ENCODE results near the gene STAP2.
"Not testable (repeated sequence)": the region's sequence is repeated elsewhere in the genome, so short reads cannot be mapped to it uniquely, and the experiment has no call there.

Gene STAP2

DNA sequence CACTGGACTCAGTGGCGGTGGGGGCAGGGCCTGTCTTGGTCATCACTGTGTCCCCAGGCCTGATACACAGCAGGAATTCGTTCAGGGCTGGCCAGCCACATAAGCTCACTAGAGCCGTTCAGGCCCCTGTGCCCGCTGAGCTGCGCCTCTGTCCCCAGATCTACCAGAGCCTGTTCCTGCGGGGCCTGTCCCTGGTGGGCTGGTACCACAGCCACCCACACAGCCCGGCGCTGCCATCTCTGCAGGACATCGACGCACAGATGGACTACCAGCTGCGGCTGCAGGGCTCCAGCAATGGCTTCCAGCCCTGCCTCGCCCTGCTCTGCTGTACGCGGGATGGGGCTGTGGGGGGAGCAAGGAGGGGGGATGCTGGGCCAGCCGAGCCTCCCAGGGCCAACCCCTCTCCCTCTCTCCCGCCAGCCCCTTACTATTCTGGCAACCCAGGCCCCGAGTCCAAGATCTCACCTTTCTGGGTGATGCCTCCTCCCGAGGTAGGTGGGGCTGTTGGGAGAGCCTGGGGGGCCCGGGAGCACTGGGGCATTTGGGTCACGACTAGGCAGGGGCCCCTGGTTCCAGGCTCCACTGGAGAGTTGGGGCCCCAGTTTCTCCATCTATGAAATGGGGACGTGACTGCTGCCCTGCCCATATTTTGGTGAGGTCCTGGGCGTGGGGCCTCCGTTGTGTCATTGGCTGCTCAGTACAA is 18.6 kb upstream of the STAP2 start:
- DNase-seq, result no peak

DNA sequence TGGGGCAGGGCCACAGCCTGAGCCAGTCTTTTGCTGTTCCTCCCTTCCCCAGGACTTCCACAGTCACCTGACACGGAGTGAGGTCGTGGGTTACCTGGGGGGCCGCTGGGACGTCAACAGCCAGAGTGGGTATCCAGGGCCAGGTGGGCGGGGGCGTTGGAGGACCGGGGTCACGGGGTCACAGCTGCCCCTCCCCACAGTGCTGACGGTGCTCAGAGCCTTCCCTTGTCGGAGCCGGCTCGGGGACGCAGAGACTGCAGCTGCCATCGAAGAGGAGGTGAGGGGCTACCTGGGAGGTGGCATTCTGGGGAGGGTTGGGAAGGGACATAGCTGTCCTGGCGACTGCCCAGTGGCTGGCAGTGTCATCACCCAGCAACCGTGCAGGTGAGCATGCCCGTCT is 16.3 kb upstream of the STAP2 start:
- DNase-seq, result no peak

DNA sequence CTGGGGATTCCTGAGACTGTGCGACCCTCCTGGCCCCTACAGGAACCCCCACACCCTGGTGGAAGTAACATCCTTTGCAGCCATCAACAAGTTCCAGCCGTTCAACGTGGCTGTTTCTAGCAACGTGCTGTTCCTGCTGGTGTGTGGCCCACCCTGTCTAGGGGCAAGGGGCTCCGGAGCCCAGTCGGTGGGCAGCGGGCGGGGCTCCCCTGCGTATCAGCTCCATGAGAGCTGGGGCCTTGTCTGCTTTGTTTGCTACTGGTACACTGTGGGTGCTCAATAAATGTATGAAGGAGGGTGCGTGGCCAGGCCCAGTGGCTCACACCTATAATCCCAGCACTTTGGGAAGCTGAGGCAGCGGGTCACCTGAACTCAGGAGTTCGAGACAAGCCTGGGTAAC is 15.7 kb upstream of the STAP2 start:
- no peak for DNase-seq

DNA sequence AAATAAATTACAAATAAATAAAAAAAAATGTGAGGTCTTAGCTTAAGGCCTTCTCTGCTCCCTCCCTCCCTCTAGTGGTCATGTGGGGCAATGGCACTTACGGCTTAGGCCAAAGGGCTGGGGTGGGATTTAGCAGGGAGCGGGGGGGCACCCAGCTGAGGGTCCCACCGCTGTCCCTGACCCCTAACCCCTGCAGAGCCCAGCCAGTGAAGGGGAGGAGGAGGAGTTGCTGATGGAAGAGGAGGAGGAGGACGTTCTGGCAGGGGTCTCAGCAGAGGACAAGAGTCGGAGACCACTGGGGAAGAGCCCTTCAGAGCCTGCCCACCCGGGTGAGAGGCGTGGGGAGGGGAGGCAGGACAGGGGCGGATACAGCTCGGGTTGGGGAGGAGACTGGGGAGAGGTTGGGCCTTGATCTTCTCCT is 14.1 kb upstream of the STAP2 start:
- DNase-seq, result peak; percentile 69

DNA sequence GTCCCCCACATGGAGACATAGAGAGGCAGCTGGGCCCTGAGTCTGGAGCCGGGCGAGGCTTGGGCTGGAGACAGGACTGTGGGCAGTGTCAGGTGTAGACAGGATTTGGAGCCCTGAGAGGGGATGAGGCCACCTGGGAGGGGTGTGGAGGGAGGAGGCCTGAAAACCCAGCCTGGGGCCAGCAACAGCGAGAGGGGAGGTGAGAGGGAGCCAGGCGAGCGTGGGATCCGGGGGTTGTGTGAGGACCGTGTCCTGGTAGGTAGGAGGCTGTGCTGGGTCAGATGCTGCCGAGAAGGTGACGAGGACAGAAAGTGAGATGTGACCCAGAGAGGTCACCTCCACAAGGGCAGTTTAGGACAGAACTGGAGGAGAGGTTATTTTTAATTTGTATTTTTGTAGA is 12.1 kb upstream of the STAP2 start:
- no peak for DNase-seq

DNA sequence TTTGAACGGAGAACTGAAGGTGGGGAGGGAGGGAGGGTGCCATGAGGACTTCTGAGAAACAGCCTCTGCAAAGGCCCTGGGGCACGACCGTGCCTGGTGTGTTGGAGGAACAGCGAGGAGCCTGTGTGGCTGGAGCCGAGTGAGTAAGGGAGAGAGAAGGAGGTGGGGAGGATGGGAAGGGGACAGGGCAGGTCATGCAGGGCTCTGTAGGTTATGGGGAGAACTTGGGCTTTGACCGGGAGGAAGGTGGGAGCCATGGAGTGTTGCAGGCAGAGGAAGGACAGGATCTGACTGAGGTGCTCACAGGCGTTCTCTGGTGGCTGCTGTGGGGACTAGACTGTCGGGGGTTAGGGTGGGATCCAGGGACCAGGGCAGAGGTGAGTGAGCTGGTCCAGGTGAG is 11.5 kb upstream of the STAP2 start:
- no peak for DNase-seq

DNA sequence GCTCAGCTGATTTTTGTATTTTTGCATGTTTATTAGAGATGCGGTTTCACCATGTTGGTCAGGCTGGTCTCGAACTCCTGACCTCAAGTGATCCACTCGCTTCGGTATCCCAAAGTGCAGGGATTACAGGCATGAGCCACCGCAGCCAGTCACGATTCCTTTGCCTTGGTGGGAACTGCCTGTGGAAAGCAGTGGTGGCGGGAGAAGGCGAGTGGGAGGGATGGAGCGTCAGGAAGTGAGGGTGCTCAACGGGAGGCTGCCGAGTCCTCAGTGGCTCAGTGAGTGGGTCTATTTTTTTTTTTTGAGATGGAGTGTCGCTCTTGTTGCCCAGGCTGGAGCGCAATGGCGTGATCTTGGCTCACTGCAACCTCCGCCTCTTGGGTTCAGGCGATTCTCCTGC is 10.6 kb upstream of the STAP2 start:
- not testable (repeated sequence) for DNase-seq

DNA sequence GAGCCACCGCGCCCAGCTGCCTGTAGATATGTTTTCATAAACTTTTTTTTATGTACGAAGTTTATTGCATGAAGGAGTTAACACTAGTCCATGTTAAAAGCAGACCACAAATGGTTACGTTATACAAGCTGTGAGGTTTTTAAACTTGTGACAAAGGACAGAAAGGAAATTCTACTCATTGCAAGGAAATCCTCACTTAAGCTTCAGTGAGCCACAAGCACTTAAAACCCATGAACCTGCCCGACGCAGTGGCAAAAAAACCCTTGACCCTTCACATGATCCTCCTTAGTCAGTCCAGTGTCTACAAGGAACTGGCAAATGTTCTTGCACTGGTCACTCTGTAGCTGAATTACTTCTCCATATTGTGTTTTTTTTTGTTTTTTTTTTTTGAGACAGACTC is 8.9 kb upstream of the STAP2 start:
- DNase-seq, result no peak

DNA sequence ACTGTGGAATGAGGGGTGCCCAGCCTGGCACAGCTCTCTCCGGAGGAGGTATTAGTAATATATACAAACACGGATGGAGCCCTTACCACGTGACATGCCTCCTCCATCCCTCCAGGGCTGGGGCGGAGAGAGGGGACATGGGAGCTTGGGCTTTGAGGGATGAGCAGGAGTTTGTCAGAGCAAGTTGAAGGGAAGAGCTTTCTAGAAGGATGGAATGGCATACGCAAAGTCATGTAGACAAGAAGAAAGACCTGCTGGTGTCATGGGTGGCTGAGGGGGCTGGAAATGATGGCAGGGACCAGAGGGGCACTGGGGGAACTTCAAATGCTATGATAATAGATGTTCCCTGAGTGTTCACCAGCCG is 7.4 kb upstream of the STAP2 start:
- DNase-seq, result no peak

DNA sequence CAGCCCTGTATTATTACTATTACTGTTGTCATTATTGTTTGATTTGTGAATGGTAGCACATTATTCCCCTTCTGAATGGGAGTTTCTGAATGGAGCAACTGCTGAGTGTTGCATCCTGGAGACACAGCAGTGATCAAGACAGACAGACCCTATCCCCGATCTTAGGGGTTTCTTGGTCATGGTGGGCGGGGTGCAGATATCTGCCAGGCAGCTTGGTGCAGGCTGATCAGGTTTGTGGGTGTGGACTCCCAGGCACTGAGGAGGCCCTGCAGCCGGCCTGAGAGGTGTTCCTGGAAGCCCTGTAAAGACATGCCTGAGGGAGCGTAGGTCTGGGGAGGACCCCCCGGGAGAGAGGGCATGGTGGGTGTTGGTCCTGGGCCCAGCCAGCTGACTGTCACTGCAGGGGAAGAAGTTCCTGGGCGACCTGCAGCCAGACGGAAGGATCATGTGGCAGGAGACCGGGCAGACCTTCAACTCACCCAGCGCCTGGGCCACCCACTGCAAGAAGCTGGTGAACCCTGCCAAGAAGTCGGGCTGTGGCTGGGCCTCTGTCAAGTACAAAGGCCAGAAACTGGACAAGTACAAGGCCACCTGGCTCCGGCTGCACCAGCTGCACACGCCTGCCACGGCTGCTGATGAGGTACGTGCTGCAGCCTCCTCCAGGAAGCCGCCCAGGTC is 6.9 kb upstream of the STAP2 start:
- no peak for DNase-seq

DNA sequence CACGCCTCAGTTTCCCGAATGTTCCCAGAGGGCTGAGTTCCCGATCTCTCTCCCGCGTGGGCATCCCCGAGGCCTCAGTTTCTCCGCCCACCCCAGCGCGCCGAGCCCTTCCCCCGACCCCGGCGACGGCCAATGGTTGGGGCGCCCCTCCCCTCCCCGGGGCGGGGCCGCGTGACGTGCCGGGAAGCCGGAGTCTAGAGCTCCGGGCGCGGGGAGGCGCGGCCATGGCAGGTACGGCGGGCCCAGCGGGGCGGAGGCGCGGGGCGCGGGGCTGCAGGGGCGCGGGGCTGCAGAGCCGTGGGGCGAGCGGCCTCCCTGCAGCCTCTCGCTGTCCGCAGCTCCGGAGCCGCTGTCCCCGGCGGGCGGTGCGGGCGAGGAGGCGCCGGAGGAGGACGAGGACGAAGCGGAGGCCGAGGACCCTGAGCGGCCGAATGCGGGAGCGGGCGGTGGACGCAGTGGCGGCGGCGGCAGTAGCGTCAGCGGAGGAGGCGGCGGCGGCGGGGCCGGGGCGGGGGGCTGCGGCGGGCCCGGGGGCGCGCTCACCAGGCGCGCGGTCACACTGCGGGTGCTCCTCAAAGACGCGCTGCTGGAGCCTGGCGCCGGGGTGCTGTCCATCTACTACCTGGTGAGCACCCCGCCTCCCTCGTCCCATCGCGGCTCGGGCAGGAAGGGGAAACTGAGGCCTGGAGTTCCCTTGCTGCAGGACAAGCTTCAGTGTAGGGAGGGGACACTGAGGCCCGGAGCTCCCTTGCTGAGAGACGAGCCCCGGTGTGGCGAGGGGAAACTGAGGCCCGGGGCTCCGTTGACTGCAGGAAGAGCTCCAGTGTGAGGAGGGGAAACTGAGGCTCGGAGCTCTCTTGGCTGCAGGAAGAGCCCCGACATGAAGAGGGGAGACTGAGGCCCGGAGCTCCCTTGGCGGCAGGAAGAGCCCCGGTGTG is 5.0 kb upstream of the STAP2 start, which contains the start of gene MPND:
Gene MPND, plus strand, starts transcription at position 193 of the 938 bp plus-strand sequence. Its CDS starts 32 bp downstream, at position 225.
- DNase-seq, result peak; percentile 96

DNA sequence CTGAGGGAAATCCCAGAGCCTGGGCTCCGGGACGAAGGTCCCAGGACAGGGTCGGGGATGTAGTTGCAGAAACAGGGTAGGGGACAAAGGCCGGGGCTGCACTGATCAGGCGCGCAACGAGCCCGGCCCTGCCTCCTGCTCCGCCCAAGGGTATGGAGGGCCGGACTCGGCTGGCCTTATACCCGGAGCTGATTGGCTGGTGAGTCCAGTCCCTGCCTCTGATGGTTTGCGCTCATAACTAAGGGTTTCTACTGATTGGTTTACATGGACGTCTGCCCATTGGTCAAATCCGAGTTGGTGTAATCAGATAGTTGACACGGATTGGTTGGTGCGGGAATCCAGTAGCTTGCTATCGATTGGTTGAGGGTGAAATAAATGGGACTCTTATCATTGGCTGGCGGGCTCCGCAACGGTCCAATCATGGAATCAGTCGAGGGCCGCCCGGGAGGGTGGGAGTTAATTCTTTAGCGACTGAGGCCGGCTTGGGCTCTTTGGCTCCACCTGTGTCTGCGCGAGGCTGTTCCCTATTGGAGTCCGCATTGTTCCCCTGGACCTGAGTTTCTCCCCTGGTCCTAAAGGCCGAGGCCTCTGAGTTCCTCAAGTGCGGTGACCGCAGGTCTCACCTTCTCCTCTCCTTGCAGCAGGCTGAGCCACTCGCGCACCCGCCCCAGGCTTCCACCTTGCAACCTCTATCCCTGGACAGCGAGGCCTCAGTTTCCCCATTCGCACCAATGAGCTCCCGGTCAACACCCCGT is 4.2 kb upstream of the STAP2 start:
- DNase-seq, result peak; percentile 91

DNA sequence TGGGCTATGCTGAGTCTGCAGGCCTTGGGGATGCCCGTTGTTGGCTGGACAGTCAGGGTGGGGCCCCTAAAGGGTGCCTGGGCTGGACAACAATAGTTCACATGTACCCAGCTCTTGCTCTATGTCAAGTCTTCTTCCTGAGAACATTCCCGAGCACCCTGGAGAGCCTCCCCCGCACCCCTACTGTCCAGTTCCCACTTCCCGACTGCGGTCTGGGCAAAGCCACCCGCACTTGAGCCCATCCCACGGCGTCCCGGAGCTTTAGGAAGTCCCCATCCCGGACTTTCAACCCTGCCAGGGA is 3.6 kb upstream of the STAP2 start:
- DNase-seq, result no peak

DNA sequence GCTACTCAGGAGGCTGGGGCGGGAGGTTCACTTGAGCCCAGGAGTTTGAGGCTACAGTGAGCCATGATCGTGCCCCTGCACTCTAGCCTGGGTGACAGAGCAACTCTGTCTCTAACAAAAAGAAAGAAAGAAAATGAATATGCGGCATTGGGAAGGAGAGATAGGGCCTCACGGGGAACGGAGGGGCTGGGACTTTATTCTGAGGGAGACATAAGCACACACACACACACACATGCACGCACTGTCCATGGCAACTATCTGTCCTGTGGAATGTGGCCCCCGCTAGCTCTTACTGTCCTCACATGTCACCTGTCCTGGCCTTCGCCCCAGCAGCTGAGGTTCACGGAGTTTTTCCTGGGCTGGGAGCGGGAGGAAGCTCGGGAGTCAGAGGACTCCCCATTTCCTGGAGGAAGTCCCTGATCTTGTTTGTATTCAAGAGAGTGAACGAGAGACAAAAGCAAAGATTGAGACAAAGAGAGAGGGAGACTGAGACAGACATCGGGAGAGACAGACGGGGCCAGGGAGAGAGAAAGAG is 654 bp downstream of the STAP2 start:
- DNase-seq, result no peak

DNA sequence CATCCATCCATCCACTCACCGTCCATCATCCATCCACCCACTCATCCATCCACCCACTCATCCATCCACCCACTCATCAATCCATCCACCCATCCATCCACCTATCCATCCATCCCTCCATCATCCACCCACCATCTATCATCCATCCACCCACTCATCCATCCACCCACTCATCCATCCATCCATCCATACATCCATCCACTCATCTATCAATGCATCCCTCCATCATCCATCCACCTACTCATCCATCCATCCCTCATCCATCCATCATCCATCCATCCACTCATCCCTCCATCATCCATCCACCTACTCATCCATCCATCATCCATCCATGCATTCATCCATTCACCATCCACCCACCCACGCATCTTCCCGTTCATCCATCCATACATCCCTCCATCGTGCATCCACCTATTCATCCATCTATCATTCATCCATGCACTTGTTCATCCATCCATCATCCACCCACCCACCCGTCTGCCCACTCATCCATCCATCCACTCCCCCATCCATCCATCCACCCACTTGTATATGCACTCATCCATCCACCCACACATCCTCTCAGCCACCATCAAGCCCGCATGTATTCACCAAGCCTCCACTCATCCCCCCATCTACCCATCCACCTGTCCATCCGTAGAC is 3.6 kb downstream of the STAP2 start:
- no peak for DNase-seq

DNA sequence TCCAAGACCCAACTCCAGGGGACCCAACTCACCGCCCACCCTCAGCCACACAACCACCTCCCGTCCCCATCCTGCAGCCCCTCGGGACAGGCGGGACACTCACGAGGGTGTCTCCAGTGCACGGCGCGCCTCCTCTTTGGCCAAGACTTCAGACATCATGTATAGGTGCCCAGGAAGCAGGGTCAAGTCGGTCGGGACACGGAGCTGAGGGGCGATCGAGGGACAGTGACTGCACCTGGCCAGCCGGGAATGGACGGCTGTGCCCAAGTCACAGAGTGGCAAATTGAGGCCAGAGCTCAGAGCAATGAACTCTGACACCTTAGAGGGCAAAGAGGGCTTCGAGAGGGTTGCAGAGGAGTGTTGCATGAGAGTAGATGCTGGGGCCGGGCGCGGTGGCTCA is 8.8 kb downstream of the STAP2 start:
- no peak for DNase-seq

DNA sequence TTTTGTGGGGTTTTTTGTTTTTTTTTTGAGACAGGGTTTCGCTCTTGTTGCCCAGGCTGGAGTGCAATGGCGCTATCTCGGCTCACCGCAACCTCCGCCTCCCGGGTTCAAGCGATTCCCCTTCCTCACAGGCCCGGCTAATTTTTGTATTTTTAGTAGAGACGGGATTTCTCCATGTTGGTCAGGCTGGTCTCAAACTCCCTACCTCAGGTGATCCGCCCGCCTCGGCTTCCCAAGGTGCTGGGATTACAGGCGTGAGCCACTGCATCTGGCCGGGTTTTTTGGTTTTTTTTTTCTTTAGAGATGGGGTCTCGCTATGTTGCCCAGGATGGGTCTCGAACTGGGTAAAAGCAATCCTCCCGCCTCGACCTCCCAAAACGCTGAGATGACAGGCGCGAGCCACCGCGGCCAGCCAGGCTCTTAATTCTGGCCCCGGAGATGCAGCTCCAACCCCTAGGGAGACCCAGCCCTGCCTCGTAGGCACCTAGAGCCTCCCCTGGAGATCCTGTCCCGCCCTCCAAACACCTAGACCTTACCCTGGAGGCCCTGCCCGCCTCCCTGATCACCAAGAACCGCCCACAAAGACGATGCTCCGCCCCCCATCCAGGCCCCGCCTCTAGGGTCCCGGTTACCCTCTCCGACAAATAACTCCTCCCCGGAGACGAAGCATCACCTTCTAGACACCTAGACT is 9.5 kb downstream of the STAP2 start:
- DNase-seq, result peak; percentile 36

DNA sequence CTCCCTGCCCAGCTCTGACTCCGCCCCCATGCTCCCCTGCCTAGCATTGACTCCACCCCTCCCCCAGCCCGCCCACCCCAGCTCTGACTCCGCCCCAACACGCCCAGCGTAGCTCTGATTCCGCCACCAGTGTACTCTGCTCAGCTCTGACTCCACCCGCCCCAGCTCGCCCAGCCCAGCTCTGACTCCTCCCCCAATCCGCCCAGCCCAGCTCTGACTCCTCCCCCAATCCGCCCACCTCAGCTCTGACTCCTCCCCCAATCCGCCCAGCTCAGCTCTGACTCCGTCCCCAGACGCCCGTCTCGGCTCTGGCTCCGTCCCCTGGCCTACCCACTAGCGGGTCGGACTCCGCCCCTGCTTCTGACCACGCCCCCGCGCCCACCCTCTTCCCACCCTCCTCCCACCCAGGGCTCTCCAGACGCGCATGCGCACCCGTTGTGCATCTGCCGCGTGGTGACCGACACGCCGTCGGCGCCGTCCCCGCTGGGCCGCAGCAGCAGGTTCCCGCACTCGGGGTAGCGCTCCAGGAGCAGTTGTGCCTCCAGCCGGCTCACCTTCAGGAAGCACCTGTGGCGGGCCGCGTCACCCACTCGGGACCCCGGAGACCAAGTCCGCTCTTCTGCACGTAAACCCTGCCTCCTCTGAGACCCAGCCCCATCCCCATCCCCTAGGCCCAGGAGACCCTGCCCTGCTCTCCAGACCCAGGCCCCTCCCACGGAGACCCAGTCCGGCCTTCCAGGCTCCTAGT is 10.2 kb downstream of the STAP2 start:
- peak; percentile 97 for DNase-seq

DNA sequence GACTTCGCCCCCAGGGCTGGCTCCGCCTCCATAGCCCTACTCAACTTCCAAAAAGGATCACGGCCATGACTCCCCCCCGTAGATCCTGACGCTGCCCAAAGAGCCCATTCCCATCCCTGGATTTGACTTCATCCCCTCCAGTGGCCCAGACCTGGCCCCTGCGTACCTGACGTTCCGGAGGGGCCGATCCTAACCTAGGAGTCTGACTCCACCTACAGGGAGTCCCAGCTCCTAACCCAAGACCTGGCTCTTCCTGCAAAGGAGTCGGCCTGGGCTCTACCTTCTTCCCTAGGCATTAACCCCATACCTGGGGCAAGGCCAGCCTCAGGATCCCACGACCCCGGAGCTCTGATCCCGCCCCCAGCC is 10.8 kb downstream of the STAP2 start:
- no peak for DNase-seq

DNA sequence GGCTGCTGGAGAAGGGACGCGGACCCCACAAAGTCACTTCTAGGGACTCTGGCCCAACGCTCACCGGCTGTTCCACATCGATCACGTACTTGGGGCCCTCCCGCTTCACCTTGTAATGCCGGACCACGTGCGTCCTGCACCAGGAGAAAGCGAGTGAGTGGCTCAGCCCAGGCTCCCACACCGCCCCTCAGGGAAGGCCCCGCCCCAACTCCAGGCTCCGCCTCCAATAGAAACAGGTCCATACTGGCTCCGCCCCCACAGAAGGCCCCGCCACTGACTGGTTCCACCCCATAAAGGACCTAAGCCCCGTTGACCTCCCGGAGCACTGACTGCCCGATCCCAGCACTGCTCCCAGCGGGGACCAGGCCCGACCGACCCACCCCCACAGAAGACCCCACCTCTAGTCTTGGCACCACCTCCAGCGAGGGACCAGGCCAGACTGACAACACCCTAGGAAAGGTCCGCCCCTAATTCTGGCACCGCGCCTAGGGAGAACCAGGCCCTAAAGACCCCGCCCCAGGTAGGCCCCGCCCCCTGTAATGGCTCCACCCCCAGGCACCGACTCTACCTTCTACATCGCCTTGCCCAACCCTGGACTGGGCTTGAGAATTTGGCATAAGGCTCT is 11.3 kb downstream of the STAP2 start:
- peak; percentile 85 for DNase-seq

All from CD4-positive, alpha-beta T cell treated with Interleukin-17A for 4 hours (primary cell).